GM18870 (cell line): ENCODE results near the gene INS.

Experiments used
- ATAC-seq: cut with Tn5 transposase; IDR thresholded peaks from one replicate; pipeline ENCODE4 v1.9.1; 2021; ENCODE audit warnings: moderate library complexity; ENCODE audit not compliant: unreplicated experiment

Gene INS

DNA sequence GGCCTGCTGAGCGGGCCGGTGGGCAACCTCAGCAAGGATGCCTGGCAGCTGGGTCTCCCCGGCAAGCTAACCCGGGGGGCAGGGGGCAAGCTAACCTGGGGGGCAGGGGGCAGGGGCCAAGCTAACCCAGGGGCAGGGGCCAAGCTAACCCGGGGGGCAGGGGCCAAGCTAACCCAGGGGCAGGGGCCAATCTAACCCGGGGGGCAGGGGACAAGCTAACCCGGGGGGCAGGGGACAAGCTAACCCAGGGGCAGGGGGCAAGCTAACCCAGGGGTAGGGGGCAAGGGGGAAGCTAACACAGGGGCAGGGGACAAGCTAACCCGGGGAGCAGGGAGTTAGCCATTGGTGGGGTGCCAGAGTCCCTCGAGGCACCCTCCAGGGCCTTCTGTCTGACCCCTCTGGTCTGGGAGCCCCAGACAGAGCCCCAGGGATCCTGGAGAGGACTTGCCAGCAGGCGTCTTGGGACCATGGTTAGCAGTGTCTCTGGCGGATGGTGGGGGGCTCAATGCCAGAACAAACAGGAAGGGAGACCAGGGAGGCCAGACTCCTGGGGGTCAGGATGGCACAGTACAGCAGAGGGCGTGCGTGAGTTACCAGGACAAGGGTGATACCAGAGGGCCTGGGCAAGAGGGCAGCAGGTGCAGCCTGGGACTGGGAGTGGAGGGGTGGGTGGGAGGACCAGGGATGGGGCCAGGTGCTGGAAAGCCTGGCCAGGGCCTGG is 37.9 kb downstream of the INS start:
- ATAC-seq = no peak

DNA sequence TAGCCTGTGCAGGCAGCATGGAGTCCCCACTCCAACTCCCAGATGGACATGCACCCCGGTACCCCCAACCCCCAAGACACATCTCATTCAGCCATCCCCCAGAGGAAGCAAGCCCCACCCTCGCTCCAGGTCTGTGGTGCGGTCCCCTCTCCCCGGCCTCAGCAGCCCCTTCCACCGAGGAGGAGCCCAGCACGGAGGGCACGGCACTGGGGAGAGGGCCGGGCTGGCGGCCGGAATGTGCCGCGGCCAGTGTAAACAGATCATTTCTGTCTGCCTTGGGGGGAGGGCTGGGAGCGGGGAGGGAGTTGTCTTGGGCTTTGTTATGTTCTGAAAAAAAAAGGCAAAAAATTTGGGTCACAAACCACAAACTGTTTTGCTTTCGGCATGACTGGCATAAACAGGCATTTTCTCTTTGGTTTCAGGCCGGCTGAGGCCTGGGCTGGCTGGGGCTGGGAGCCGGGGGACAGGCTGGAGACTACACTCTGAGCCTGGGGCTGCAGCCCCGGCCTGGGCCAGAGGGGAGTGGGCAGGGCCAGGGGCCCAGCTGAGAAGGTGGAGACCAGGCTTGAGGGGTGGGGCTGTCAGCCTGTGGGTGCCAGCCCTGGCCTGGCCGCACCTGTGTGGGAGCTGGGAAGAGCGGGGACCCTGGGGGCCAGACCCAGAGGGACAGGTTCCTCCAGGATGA is 38.6 kb downstream of the INS start:
- no peak for ATAC-seq

DNA sequence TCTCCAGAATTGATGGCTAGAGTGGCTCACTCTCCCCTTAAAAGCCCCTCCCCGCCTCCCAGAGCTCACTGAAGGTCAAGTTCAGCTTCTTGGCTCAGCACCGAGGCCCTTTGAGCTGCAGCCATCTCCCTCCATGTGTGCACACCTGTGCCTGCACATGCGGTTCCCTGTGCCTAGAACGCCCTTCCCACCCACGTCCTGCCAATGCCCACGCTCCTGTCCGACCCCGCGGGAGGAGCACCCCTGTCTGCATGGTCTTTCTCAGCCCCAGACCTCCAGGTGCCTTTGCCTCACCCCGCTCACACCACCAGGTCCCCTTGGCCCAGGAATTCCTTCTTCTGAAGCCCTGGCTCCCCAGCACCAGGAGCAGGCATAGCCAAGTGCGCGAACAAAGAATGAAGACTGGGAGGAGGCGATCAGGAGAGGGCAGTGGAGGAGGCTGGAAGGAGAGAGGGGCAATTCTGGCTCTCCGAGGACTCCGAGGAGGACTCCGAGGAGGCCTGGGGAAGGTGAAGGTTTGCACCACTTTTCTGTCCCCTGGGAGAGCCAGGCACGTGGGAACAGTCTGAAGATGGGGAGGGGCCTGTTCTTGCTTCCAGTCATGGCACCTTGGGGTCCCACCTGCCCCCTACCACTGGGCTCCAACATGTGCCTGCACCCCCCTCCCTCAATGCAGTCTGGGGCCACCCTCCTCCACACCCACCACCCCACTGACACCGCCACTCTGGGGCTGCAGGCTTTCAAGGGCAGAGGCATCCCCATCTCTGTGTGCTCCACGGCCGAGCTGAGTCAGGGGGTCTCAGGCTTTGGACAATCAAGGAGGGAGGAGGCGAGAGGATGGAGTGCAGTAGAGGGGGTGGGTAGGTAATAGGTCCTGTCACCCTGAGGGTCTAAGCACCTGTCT is 39.5 kb downstream of the INS start:
- no peak for ATAC-seq

DNA sequence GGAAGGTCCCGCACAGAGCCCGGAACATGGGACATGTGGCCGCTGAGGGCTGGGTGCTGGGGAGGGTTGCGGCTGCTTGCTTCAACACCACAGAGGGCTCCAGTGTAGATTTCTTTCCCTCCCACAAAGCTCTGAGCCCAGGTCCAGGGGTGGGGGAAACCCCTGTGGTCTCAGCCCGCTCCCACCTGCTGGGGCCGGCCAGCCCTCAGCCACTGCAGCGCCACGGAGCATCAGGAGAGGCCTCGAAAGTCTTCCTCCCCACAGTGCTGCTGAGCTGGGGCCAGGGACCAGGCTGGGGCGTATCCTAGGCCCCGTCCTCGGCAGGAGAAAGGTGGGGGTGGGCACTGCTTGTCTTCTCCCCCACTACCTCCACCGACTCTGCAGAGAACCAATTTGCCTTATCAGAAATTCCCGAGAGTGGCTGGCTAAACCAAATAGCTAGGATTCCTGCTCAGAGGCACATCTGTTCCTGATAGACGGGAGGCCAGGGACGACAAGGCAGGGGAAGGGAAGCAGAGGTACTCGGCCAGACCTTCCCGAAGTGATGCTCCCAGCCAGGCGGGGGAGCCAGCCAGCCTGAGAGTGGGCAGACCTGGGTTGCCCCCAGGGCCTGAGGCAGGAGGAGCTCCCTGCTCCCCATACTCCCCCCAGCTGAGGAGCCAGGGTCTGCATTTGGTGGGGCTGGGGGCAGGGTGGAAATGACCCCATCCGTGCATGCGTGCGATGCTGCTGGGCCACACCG is 40.5 kb downstream of the INS start:
- no peak for ATAC-seq

DNA sequence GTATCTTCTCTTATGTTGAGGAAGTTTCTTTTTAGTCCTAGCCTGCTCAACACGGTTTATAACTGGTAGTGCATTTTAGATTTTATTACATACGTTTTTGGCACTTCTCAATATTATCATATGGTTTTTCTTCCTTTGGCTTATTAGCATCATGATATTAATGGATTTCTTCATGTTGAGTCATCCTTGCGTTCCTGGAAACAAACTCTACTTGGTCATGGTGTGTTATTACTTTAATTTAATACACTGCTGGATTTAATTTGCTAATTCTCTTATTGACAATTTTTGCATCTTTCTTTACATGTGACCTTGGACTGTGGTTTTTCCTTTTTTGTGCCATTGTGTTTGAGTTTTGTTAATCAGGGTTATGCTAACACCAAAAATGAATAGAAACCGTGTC is 42.3 kb downstream of the INS start:
- no peak for ATAC-seq

DNA sequence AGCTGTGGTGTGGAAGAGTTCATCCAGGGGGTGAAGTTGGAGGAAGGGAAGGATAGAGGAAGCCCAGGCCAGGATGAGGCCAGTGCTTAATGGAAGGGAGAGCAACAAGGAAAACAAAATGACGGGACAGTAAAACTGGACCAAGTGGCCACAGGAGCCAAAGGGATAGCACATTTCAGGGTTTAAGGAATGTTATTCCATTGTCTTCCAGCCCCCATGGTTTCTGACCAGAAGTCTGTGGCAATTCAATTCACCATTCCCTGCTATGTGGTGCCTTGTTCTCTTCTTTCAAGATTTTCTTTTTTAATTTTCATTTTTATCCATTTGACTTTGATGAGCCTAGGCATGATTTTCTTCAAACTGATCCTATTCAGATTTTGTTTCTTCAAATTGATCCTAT is 44.3 kb downstream of the INS start:
- no peak for ATAC-seq

DNA sequence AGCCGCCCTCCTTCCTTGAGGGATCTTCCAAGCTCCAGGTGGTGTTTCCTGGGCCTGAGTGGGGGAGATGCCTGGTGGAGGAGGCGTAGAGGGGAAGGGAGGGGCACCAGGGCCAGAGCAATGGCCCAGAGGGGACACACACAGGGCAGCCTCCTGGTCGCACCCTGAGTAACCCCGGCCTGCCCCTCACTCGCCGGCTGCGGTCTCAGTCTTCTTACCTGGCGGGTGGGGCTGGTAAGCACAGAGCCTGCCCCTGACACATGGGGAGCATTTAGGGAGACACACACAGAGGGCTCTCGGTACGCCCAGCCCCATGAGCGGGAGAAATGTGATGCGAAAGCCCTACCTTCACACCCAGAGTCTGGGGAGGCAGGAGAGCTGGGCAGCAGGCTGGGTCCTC is 45.7 kb downstream of the INS start:
- no peak for ATAC-seq

DNA sequence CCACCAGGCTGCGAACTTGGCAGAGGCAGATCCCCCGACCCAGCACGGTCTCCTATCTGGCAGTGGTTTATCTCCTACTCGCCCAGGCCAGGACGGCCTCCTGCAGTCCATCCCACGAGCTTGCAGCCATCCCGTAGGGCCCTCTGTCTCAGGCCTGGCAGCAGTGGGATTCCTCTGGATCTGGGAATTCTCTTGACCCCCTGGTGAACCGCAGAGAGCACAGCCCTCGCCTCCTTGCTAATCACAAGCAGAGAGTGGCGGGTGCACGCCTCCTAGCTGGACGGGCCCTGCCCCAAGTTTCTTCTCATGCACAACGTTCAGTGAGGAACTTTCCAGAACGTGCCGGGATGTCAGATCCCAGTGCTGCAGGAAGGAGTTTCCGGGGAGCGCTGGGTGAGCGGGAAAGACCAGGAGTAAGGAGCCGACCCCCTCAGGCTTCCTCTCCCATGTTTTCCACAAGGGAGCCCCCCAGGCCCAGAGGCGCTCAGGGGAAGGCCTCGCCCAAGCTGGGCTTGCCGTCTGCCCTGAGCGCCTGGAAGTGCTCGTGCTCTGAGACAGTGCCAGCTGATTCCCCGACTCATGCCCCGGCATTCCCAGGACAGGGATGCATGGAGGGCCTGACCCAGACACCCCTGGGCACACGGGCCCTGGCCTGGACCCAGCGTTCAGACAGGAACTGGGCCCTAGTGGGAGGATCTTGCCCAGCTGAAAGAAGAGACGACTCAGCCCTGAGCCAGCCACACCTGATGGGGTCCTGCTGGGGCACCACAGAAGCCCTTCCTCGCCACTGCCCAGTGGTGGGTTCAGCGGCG is 46.4 kb downstream of the INS start:
- no peak for ATAC-seq

DNA sequence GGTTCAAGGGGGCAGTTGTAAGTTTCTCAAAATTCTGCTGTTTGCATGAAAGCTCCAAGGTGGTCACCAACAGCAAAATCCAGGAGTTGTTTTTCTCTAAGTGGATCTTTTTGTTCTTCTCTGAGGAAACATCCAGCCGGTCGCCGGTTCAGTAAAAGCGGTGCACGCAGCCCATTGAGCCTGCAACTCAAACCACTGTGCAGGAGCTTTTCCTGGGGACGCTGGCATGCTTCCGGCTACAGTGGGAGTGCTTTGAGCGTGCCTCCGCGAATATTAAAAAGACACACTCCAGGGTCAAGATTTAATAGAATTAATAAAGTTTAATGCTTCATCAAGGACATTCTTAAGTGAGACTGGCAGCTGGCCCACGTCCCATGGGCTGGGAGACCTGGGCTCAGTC is 47.2 kb downstream of the INS start:
- ATAC-seq = no peak

DNA sequence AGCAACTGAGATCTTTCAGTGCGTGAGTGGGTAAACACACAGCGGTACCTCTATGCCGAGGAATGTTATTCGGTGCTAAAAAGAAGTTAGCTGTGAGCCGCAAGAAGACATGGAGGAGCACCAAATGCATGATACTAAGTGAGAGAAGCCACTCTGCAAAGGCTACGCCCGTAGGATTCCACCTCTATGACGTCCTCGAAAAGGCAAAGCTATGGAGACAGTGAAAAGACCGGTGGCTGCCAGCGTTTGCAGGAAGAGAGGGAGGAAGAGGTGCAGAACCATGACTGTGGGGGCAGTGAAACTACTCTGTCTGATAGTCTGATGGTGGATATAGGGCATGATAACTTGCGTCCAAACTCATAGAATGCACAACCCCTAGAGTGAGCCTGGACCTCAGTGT is 50.5 kb downstream of the INS start:
- no peak for ATAC-seq
